Neural cell (in vitro differentiated cells): ENCODE data around the gene KCNMB4. TPM values are rescaled to one million over a fixed set of nuclear protein-coding genes. Genes with fewer than 3 reads are reported as not detected.

Experiments used
- H2AFZ ChIP-seq: fragments of 200-600, 300-800 bp; sonication (generic), shearing (Covaris generic); 2 replicates; pipeline ENCODE4 v1.6.0; 2014; ENCODE audit warnings: low read depth, mild to moderate bottlenecking, antibody characterized with exemption, low read length, moderate library complexity
- H3F3A ChIP-seq: fragments of 200-600 bp; shearing (Covaris generic); 2 replicates; pipeline ENCODE4 v1.6.1; 2016; ENCODE audit warnings: mild to moderate bottlenecking, moderate library complexity, mixed read lengths, antibody characterized with exemption, low read length; ENCODE audit not compliant: insufficient read depth, poor library complexity, severe bottlenecking
- H3K27ac ChIP-seq: fragments of 200-600, 300-800 bp; sonication (generic), shearing (Covaris generic); 2 replicates; pipeline ENCODE4 v1.5.1; 2014; ENCODE audit warnings: mild to moderate bottlenecking, low read length, moderate library complexity
- H3K27me3 ChIP-seq: fragments of 300-800, 200-600 bp; sonication (generic), shearing (Covaris generic); 2 replicates; pipeline ENCODE4 v1.6.0; 2014; ENCODE audit warnings: mild to moderate bottlenecking, low read depth, low read length, moderate library complexity; ENCODE audit not compliant: insufficient read depth
- H3K36me3 ChIP-seq: fragments of 300-800, 200-600 bp; sonication (generic), shearing (Covaris generic); 2 replicates; pipeline ENCODE4 v1.5.1; 2014; ENCODE audit warnings: mild to moderate bottlenecking, antibody characterized with exemption, low read length, moderate library complexity; ENCODE audit not compliant: insufficient read depth
- H3K4me2 ChIP-seq: fragments of 300-800, 200-600 bp; sonication (generic), shearing (Covaris generic); 2 replicates; pipeline ENCODE4 v1.6.0; 2014; ENCODE audit warnings: mild to moderate bottlenecking, low read length
- H3K4me3 ChIP-seq: fragments of 300-800, 200-600 bp; sonication (generic), shearing (Covaris generic); 2 replicates; pipeline ENCODE4 v1.5.1; 2014; ENCODE audit warnings: mild to moderate bottlenecking, low read length, moderate library complexity
- H3K79me2 ChIP-seq: fragments of 200-600 bp; shearing (Covaris generic); replicated peaks from 2 replicates; pipeline ENCODE4 v1.6.0; 2014; ENCODE audit warnings: mild to moderate bottlenecking, low read length, moderate library complexity; ENCODE audit not compliant: insufficient read depth
- H3K9ac ChIP-seq: fragments of 300-800, 200-600 bp; sonication (generic), shearing (Covaris generic); 2 replicates; pipeline ENCODE4 v1.6.1; 2016; ENCODE audit warnings: mild to moderate bottlenecking, low read length, mixed read lengths
- H3K9me2 ChIP-seq: fragments of 200-600 bp; shearing (Covaris generic); 2 replicates; pipeline ENCODE4 v1.6.1; 2016; ENCODE audit warnings: mild to moderate bottlenecking, low read length, mixed read lengths; ENCODE audit not compliant: insufficient read depth
- H3K9me3 ChIP-seq: fragments of 200-600, 300-800 bp; sonication (generic), shearing (Covaris generic); 2 replicates; pipeline ENCODE4 v1.6.1; 2016; ENCODE audit warnings: mild to moderate bottlenecking, mixed run types, low read length, moderate library complexity, mixed read lengths
- H4K20me1 ChIP-seq: fragments of 200-600 bp; shearing (Covaris generic); 2 replicates; pipeline ENCODE4 v1.6.1; 2016; ENCODE audit warnings: mild to moderate bottlenecking, mixed run types; ENCODE audit not compliant: insufficient read depth
- EP300 ChIP-seq: fragments of 450-650 bp; conservative IDR thresholded peaks from 2 replicates; pipeline ENCODE4 v1.6.1; 2014; ENCODE audit warnings: antibody characterized with exemption, mild to moderate bottlenecking, moderate library complexity; ENCODE audit not compliant: poor library complexity, severe bottlenecking
- EZH2 ChIP-seq: fragments of 200-600, 300-800 bp; shearing (Covaris generic), sonication (generic); IDR thresholded peaks from 2 replicates; pipeline ENCODE4 v1.6.1; 2014; ENCODE audit warnings: antibody characterized with exemption, low read length, borderline replicate concordance, mild to moderate bottlenecking; ENCODE audit not compliant: insufficient read depth, poor library complexity, severe bottlenecking
- MXI1 ChIP-seq: fragments of 450-650 bp; conservative IDR thresholded peaks from 2 replicates; pipeline ENCODE4 v1.6.1; 2014; ENCODE audit warnings: antibody characterized with exemption, mild to moderate bottlenecking; ENCODE audit not compliant: poor library complexity, severe bottlenecking
- POLR2AphosphoS5 ChIP-seq: IDR thresholded peaks from 2 replicates; pipeline ENCODE4 v1.6.1; 2012
- RAD21 ChIP-seq: fragments of 450-650 bp; conservative IDR thresholded peaks from 2 replicates; pipeline ENCODE4 v1.6.1; 2014; ENCODE audit warnings: antibody characterized with exemption, mild to moderate bottlenecking, moderate library complexity
- SMC3 ChIP-seq: fragments of 450-650 bp; conservative IDR thresholded peaks from 2 replicates; pipeline ENCODE4 v1.6.1; 2014; ENCODE audit warnings: antibody characterized with exemption, mild to moderate bottlenecking, moderate library complexity; ENCODE audit not compliant: poor library complexity
- TAF1 ChIP-seq: IDR thresholded peaks from 2 replicates; pipeline ENCODE4 v1.6.1; 2012; ENCODE audit warnings: low read depth
- polyA plus RNA-seq: library from polyadenylated mRNA; depleted of rRNA; stranded (reverse); fragments of >200 nt; gene quantifications from 2 replicates; pipeline ENCODE4 v1.2.3, GENCODE V29; 2014
- TF ChIP-seq, protein P1 (sequence below): fragments of 450-650 bp; IDR thresholded peaks from 2 replicates; pipeline ENCODE4 v1.5.1; 2014; ENCODE audit warnings: antibody characterized with exemption, mild to moderate bottlenecking, moderate library complexity; ENCODE audit not compliant: poor library complexity, severe bottlenecking
- TF ChIP-seq, protein P2 (sequence below): IDR thresholded peaks from 2 replicates; pipeline ENCODE4 v1.6.1; 2012; ENCODE audit warnings: borderline replicate concordance

The KCNMB4 gene
- polyA plus RNA-seq, 1 donor from 2014 or later: 26.4 TPM

DNA sequence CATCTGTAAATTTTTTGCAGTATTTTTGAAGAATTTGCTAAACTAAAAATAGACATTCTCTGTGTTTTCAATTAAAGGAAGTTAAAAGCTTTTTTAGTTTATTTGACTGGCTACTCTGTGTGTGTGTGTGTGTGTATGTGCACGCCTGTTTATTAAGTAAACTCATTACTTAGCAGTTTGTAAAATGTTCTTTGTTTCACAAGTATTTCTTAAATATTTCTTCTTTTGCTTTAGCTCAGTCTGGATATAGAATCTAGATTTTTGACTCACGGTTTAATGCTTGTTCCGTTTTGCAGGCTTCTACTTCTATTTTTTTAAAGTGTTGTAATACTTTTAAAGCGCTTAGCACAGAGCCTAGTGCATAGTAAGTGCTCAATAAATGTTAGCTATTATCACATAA is 46.5 kb upstream of the KCNMB4 start:
- Histone ChIP-seq H3K4me3 (no peak overlapping the region), H3K27me3 (no peaks in the 10 kb centered on the region), H2AFZ (no peak overlapping the region), H4K20me1 (no peaks in the 10 kb centered on the region), H3K4me2 (no peak overlapping the region), H3K36me3 (peaks cover 9% of the 10 kb centered on the region), H3K27ac (no peak overlapping the region), H3K9ac (no peak overlapping the region), H3K79me2 (peaks cover 5% of the 10 kb centered on the region), H3K9me3 (no peaks in the 10 kb centered on the region), H3K9me2 (no peaks in the 10 kb centered on the region), H3F3A (no peaks in the 10 kb centered on the region)
- TF ChIP-seq POLR2AphosphoS5: no peak
- no peak for TF ChIP-seq RAD21
- no peak for TF ChIP-seq EP300
- TF ChIP-seq, protein P1, sequence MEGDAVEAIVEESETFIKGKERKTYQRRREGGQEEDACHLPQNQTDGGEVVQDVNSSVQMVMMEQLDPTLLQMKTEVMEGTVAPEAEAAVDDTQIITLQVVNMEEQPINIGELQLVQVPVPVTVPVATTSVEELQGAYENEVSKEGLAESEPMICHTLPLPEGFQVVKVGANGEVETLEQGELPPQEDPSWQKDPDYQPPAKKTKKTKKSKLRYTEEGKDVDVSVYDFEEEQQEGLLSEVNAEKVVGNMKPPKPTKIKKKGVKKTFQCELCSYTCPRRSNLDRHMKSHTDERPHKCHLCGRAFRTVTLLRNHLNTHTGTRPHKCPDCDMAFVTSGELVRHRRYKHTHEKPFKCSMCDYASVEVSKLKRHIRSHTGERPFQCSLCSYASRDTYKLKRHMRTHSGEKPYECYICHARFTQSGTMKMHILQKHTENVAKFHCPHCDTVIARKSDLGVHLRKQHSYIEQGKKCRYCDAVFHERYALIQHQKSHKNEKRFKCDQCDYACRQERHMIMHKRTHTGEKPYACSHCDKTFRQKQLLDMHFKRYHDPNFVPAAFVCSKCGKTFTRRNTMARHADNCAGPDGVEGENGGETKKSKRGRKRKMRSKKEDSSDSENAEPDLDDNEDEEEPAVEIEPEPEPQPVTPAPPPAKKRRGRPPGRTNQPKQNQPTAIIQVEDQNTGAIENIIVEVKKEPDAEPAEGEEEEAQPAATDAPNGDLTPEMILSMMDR: no peak
- no peak for TF ChIP-seq MXI1
- TF ChIP-seq TAF1: no peak
- no peak for TF ChIP-seq SMC3
- no peak for TF ChIP-seq EZH2
- TF ChIP-seq, protein P2, sequence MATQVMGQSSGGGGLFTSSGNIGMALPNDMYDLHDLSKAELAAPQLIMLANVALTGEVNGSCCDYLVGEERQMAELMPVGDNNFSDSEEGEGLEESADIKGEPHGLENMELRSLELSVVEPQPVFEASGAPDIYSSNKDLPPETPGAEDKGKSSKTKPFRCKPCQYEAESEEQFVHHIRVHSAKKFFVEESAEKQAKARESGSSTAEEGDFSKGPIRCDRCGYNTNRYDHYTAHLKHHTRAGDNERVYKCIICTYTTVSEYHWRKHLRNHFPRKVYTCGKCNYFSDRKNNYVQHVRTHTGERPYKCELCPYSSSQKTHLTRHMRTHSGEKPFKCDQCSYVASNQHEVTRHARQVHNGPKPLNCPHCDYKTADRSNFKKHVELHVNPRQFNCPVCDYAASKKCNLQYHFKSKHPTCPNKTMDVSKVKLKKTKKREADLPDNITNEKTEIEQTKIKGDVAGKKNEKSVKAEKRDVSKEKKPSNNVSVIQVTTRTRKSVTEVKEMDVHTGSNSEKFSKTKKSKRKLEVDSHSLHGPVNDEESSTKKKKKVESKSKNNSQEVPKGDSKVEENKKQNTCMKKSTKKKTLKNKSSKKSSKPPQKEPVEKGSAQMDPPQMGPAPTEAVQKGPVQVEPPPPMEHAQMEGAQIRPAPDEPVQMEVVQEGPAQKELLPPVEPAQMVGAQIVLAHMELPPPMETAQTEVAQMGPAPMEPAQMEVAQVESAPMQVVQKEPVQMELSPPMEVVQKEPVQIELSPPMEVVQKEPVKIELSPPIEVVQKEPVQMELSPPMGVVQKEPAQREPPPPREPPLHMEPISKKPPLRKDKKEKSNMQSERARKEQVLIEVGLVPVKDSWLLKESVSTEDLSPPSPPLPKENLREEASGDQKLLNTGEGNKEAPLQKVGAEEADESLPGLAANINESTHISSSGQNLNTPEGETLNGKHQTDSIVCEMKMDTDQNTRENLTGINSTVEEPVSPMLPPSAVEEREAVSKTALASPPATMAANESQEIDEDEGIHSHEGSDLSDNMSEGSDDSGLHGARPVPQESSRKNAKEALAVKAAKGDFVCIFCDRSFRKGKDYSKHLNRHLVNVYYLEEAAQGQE: no peak

DNA sequence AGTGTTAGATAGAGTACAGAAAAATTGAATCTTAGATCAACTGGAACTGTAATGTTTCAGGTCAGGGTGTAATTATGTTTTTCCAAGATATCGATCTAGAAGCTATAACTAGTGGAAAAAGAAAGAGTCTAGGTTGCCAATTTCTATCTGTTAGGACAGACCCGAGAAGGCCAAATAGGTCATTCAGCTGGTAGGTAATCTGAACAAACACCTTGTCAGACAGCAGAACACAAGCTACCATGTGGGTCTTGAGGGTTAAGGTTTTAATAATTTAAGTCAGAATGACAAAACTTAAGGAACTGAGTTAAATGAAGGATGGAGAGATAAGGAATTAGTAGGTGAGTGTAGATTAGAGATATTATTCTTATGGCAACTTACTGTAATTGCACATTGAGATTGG is 44.9 kb upstream of the KCNMB4 start:
- TF ChIP-seq POLR2AphosphoS5 (no peak), RAD21 (no peak), EP300 (no peak), TAF1 (no peak)
- TF ChIP-seq, protein P1: no peak
- TF ChIP-seq, protein P2: no peak
- no peak overlapping the region for H3K27ac ChIP-seq
- H3K4me3 ChIP-seq: no peak overlapping the region
- H3K9me2 ChIP-seq: no peaks in the 10 kb centered on the region
- no peak overlapping the region for H3K9ac ChIP-seq
- peaks cover 9% of the 10 kb centered on the region for H3K36me3 ChIP-seq
- H3K9me3 ChIP-seq: no peaks in the 10 kb centered on the region
- H2AFZ ChIP-seq: no peak overlapping the region
- H3K79me2 ChIP-seq: peaks cover 5% of the 10 kb centered on the region
- H3F3A ChIP-seq: no peaks in the 10 kb centered on the region
- no peaks in the 10 kb centered on the region for H3K27me3 ChIP-seq
- H3K4me2 ChIP-seq: no peak overlapping the region
- no peaks in the 10 kb centered on the region for H4K20me1 ChIP-seq
